Measurements from ENCODE around the gene ADGRD1.

ADGRD1 gene

GRCh38 chr12:131129839-131130238, 176.1 kb downstream of the ADGRD1 start:
- Histone ChIP-seq H4K20me1 (ENCODE audit: insufficient read depth, low read length) (no peaks in the 10 kb centered on the region), H3F3A (ENCODE audit: insufficient read depth, low read length) (no peaks in the 10 kb centered on the region), H3K9ac (ENCODE audit: low read length) (no peak overlapping the region), H3K4me2 (ENCODE audit: low read length) (no peak overlapping the region), H2AFZ (ENCODE audit: low read length) (no peak overlapping the region), H3K4me3 (ENCODE audit: low read depth, low read length, poor library complexity, severe bottlenecking) (no peak overlapping the region), H3K27me3 (ENCODE audit: insufficient read depth, low read length) (no peaks in the 10 kb centered on the region), H3K79me2 (ENCODE audit: insufficient read depth, low read length) (no peaks in the 10 kb centered on the region), H3K9me3 (ENCODE audit: low read length) (no peaks in the 10 kb centered on the region), H3K4me1 (ENCODE audit: insufficient read depth, low read length, severe bottlenecking) (no peaks in the 10 kb centered on the region), H3K27ac (ENCODE audit: low read depth, low read length, poor library complexity, severe bottlenecking) (no peak overlapping the region), H3K9me2 (ENCODE audit: low read depth, low read length) (no peaks in the 10 kb centered on the region), H3K36me3 (ENCODE audit: insufficient read depth, low read length) (no peaks in the 10 kb centered on the region)
- no peak for TF ChIP-seq CTCF (IDR thresholded peaks at IDR 0.05; ENCODE audit: low read length)
- TF ChIP-seq EZH2 (IDR thresholded peaks at IDR 0.05; ENCODE audit: borderline replicate concordance, low read length): no peak

GRCh38 chr12:131130311-131130911, 176.7 kb downstream of the ADGRD1 start:
- Histone ChIP-seq H3K9me3 (ENCODE audit: low read length) (no peaks in the 10 kb centered on the region), H3K4me1 (ENCODE audit: insufficient read depth, low read length, severe bottlenecking) (no peaks in the 10 kb centered on the region), H3K4me2 (ENCODE audit: low read length) (no peak overlapping the region), H3K27ac (ENCODE audit: low read depth, low read length, poor library complexity, severe bottlenecking) (no peak overlapping the region), H4K20me1 (ENCODE audit: insufficient read depth, low read length) (no peaks in the 10 kb centered on the region), H3F3A (ENCODE audit: insufficient read depth, low read length) (no peaks in the 10 kb centered on the region), H3K9me2 (ENCODE audit: low read depth, low read length) (no peaks in the 10 kb centered on the region), H3K9ac (ENCODE audit: low read length) (no peak overlapping the region), H2AFZ (ENCODE audit: low read length) (no peak overlapping the region), H3K27me3 (ENCODE audit: insufficient read depth, low read length) (no peaks in the 10 kb centered on the region), H3K79me2 (ENCODE audit: insufficient read depth, low read length) (no peaks in the 10 kb centered on the region), H3K4me3 (ENCODE audit: low read depth, low read length, poor library complexity, severe bottlenecking) (no peak overlapping the region), H3K36me3 (ENCODE audit: insufficient read depth, low read length) (no peaks in the 10 kb centered on the region)
- no peak for TF ChIP-seq EZH2 (IDR thresholded peaks at IDR 0.05; ENCODE audit: borderline replicate concordance, low read length)

- Histone ChIP-seq H3K4me2 (ENCODE audit: low read length) (no peak overlapping the region), H3K9ac (ENCODE audit: low read length) (no peak overlapping the region), H3K27me3 (ENCODE audit: insufficient read depth, low read length) (no peaks in the 10 kb centered on the region), H3K27ac (ENCODE audit: low read depth, low read length, poor library complexity, severe bottlenecking) (no peak overlapping the region), H4K20me1 (ENCODE audit: insufficient read depth, low read length) (no peaks in the 10 kb centered on the region), H3K4me1 (ENCODE audit: insufficient read depth, low read length, severe bottlenecking) (no peaks in the 10 kb centered on the region), H2AFZ (ENCODE audit: low read length) (no peak overlapping the region), H3K4me3 (ENCODE audit: low read depth, low read length, poor library complexity, severe bottlenecking) (no peak overlapping the region), H3K36me3 (ENCODE audit: insufficient read depth, low read length) (no peaks in the 10 kb centered on the region), H3K9me3 (ENCODE audit: low read length) (no peaks in the 10 kb centered on the region), H3F3A (ENCODE audit: insufficient read depth, low read length) (no peaks in the 10 kb centered on the region), H3K79me2 (ENCODE audit: insufficient read depth, low read length) (no peaks in the 10 kb centered on the region), H3K9me2 (ENCODE audit: low read depth, low read length) (no peaks in the 10 kb centered on the region)
- no peak for TF ChIP-seq CTCF (IDR thresholded peaks at IDR 0.05; ENCODE audit: low read length)
- no peak for TF ChIP-seq EZH2 (IDR thresholded peaks at IDR 0.05; ENCODE audit: borderline replicate concordance, low read length)
Measured at GRCh38 chr12:131131077-131131807, 177.5 kb downstream of the ADGRD1 start.

GRCh38 chr12:131131808-131132117, 178.1 kb downstream of the ADGRD1 start:
- no peak overlapping the region for H2AFZ ChIP-seq (ENCODE audit: low read length)
- H3K9me2 ChIP-seq (ENCODE audit: low read depth, low read length): no peaks in the 10 kb centered on the region
- TF ChIP-seq CTCF (IDR thresholded peaks at IDR 0.05; ENCODE audit: low read length) (no peak), EZH2 (IDR thresholded peaks at IDR 0.05; ENCODE audit: borderline replicate concordance, low read length) (no peak)
- H3K4me2 ChIP-seq (ENCODE audit: low read length): no peak overlapping the region
- H3K4me3 ChIP-seq (ENCODE audit: low read depth, low read length, poor library complexity, severe bottlenecking): no peak overlapping the region
- no peaks in the 10 kb centered on the region for H4K20me1 ChIP-seq (ENCODE audit: insufficient read depth, low read length)
- H3K4me1 ChIP-seq (ENCODE audit: insufficient read depth, low read length, severe bottlenecking): no peaks in the 10 kb centered on the region
- H3K27me3 ChIP-seq (ENCODE audit: insufficient read depth, low read length): no peaks in the 10 kb centered on the region
- no peaks in the 10 kb centered on the region for H3K79me2 ChIP-seq (ENCODE audit: insufficient read depth, low read length)
- H3F3A ChIP-seq (ENCODE audit: insufficient read depth, low read length): no peaks in the 10 kb centered on the region
- H3K36me3 ChIP-seq (ENCODE audit: insufficient read depth, low read length): no peaks in the 10 kb centered on the region
- H3K27ac ChIP-seq (ENCODE audit: low read depth, low read length, poor library complexity, severe bottlenecking): no peak overlapping the region
- H3K9ac ChIP-seq (ENCODE audit: low read length): no peak overlapping the region
- H3K9me3 ChIP-seq (ENCODE audit: low read length): no peaks in the 10 kb centered on the region

Data from OCI-LY1 (cell line).